ENCODE data around the gene SCG2. TPM values are rescaled to one million over a fixed set of nuclear protein-coding genes. Genes with fewer than 3 reads are reported as not detected.

SCG2 gene
- total RNA-seq, 1 donor from 2014 or later, result not detected

DNA sequence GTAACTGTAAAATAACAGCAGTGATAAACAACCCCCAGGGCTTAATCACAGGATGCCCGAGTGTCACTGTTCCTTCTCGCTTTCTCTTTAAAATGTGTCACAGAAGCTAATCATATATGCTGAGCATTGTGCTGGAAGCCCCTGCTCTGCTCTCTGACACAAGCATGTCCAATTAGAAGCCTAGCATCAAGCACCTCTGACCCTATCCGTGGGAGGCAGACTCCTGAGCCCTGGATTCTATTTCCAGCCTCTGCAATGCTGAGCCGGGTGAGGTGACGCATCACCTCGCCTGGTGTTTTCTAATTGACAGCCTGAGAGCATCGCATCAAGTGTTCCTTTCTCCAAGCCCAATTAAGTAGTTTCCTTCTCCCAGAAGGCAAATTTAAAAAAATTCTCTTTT is 19.7 kb upstream of the SCG2 start:
- no peaks in the 10 kb centered on the region for H3K36me3 Mint-ChIP-seq (ENCODE audit: low read depth)
- H3K9me3 Mint-ChIP-seq, result no peaks in the 10 kb centered on the region
- DNase-seq, result no peak
- intact Hi-C loops (cut with micrococcal nuclease), result no loop called here
- no peak overlapping the region for H3K27ac Mint-ChIP-seq
- H3K4me3 Mint-ChIP-seq, result no peak overlapping the region
- H3K27me3 Mint-ChIP-seq, result peaks cover 12% of the 10 kb centered on the region
- H3K4me1 Mint-ChIP-seq, result no peaks in the 10 kb centered on the region

DNA sequence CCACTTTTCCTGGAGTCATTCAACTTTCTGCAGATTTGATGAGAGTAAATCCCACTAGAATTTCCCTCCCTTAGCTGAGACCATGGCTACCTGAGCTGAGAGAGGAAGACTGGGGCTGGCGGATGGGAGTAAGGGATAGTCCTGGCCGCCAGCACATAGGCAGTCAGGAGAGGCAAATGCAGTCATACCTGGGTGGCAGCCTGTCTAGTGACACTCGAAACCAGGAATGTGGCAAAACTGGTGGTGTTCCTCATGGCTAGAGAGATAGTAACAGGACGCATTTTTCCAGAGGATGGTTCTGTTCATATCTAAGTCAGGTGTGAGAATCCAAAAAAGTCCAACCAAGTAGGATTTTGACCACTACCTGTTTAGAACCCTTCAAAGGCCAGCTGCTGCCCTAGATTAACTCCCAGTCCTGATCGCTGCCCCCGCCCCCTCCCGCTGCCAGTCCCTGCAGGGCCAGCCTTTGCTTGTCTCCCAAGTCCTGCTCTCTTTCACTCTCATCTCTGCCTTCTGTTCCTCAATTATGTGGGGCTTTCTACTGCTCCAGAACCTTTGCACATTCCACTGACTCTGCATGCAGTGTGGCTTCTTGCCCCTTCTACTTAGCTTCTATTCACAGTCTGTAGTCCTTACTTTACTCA is 17.4 kb upstream of the SCG2 start:
- DNase-seq, result no peak
- no peak overlapping the region for H3K27ac Mint-ChIP-seq
- no peaks in the 10 kb centered on the region for H3K9me3 Mint-ChIP-seq
- no peaks in the 10 kb centered on the region for H3K36me3 Mint-ChIP-seq (ENCODE audit: low read depth)
- peaks cover 16% of the 10 kb centered on the region for H3K27me3 Mint-ChIP-seq
- intact Hi-C loops (cut with micrococcal nuclease), result no loop called here
- no peaks in the 10 kb centered on the region for H3K4me1 Mint-ChIP-seq
- no peak overlapping the region for H3K4me3 Mint-ChIP-seq

DNA sequence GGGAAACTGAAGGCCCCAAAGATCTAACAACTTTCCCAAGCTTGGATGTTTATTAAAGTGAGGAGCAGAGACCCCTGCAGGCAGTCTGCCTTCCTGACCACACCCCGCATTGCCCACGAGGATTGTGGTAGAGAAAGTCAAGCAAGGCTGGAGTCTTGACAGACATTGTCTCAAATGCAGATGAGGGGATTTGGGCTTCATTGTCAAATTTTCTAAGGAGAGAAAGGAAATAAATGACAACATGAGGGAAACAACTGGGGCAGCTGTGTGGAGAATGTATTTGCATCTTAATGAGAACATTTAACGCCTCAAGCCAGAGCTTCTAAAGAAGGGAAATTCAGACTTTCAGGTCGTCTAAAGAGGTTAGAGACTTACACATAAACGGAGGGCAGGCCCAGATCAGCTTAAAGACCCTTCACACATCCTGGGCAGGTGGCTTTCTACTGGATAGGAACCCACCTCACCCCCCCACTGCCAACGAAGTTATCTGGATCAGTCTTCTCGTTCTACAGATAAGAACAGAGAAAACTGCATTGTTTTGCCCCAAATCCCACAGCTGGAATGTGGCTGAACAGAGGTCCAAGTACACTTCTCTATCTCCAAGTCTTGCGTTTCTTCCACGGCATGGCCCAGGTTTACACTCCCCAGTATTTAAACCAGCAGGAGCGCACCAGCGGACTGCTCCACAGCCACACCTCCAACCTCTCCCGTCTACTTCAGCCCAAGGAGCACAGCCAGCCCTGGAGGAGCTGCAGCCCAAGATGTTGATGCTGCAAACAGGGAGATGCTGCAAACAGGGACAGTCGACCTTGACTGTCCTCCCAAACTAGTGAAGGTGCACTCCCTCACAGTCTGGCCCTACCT is 16.2 kb upstream of the SCG2 start:
- Mint-ChIP-seq H3K4me1 (no peaks in the 10 kb centered on the region), H3K27ac (no peak overlapping the region), H3K4me3 (no peak overlapping the region), H3K27me3 (peaks cover 28% of the 10 kb centered on the region), H3K36me3 (ENCODE audit: low read depth) (no peaks in the 10 kb centered on the region), H3K9me3 (no peaks in the 10 kb centered on the region)
- no peak for DNase-seq
- intact Hi-C loops (cut with micrococcal nuclease), result no loop called here

DNA sequence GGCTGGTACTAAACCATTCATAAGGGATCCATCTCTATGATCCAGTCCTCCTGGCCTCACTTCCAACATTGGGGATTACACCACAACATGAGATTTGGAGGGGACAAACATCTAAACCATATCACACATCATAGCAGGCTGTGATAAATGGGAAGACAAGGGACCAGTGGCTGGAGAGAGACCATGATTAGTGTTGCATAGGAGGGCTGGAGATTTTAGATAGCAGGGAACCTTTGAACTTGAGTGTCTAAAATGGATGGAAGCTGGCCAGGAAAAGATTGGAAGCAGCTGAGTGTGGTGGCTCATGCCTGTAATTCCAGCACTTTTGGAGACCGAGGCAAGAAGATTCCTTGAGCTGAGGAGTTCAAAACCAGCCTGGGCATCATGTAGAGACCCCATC is 12.4 kb upstream of the SCG2 start:
- H3K4me3 Mint-ChIP-seq, result no peak overlapping the region
- peaks cover 33% of the 10 kb centered on the region for H3K27me3 Mint-ChIP-seq
- H3K9me3 Mint-ChIP-seq, result no peaks in the 10 kb centered on the region
- DNase-seq, result no peak
- no peaks in the 10 kb centered on the region for H3K4me1 Mint-ChIP-seq
- intact Hi-C loops (cut with micrococcal nuclease), result no loop called here
- H3K36me3 Mint-ChIP-seq (ENCODE audit: low read depth), result no peaks in the 10 kb centered on the region
- no peak overlapping the region for H3K27ac Mint-ChIP-seq

DNA sequence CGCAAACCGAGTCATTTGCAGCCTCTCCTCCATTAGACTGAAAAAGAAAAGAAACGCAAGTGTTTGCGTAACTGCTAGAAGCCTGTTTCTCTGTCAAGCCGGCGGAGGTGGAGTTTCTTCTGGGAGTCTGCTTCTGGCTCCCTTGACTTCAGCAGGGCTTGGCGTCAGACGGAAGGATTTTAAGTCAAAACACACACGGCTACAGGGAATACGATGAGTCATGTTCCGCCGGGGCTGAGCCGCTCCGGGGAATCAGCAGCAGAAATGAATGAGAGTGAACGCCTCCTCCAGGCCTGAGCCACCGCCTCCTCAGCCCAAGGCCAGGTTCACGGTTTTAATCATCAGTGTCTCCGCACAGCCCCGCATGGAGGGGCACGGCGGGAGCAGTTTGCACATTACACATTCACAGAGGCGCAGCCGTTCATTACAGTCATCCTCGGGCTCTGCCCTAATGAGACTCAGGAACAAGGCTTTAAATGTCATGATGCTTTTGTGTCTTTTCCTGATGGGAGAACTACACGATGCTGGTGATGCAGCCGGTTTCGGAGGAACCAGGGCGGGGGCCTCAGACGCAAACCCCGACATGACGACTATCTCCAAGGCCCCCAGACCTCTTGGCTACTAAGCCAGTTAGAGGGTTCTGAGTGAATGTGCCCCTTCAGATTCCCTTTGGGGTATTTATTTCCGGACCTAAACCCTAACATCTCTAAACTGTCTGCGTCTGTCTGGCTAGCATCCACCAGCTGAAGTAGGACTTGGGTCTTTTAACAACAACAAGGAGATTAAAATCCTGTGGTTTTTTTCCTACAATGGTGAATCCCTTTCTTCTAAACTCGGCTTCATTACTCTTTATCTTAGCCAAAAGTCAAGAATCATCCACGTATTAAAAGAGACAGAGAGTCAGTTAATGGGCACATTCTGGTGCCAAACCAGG is 11.1 kb upstream of the SCG2 start:
- intact Hi-C loops (cut with micrococcal nuclease), result no loop called here
- peaks cover 28% of the 10 kb centered on the region for H3K27me3 Mint-ChIP-seq
- H3K27ac Mint-ChIP-seq, result no peak overlapping the region
- DNase-seq, result no peak
- H3K4me1 Mint-ChIP-seq, result no peaks in the 10 kb centered on the region
- H3K4me3 Mint-ChIP-seq, result no peak overlapping the region
- no peaks in the 10 kb centered on the region for H3K36me3 Mint-ChIP-seq (ENCODE audit: low read depth)
- no peaks in the 10 kb centered on the region for H3K9me3 Mint-ChIP-seq

DNA sequence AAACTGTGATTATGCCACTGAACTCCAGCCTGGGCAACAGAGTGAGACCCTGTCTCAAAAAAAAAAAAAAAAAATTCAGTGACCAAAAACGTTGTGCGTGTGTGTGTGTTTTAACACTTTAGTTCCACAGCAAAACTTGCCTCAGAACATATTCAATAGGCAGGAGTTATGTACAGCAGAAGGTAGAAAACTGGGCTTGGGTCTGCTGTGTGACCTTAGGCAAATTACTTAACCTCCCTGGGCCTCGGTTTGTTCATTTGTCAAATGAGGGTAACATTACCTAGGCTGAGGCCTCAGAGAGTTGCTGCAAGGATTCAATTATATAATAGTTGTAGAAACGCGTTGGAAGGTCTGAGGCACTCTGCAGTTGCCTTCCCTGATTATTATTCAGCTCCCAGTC is 10.3 kb upstream of the SCG2 start:
- no peaks in the 10 kb centered on the region for H3K4me1 Mint-ChIP-seq

DNA sequence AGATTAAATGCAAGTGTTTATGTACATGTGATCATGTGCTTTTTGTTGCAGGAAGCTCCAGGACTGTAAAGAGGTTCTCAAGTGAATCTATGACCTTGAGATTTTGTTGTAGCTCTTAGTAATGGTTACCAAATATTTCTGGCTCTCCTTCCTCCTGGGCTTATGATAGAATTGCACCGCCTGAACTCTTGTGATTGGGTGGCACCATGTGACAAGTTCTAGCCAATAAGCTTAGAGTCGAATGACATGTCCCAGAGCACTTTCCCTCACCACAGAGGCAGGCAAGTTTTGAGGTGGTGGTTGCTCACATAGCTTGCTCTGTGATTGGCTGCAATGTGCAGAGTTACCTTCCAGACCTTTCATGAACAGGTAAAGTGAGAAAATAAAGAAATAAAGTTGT is 8.9 kb upstream of the SCG2 start:
- H3K36me3 Mint-ChIP-seq (ENCODE audit: low read depth), result no peaks in the 10 kb centered on the region
- H3K4me3 Mint-ChIP-seq, result no peak overlapping the region
- no peak overlapping the region for H3K27ac Mint-ChIP-seq
- no peaks in the 10 kb centered on the region for H3K4me1 Mint-ChIP-seq
- intact Hi-C loops (cut with micrococcal nuclease), result no loop called here
- peaks cover 32% of the 10 kb centered on the region for H3K27me3 Mint-ChIP-seq
- no peak for DNase-seq
- H3K9me3 Mint-ChIP-seq, result no peaks in the 10 kb centered on the region

More for the DNA sequence above, 10.3 kb upstream of the SCG2 start:
- DNase-seq, result no peak
- Mint-ChIP-seq H3K27ac (no peak overlapping the region), H3K27me3 (peaks cover 28% of the 10 kb centered on the region), H3K36me3 (ENCODE audit: low read depth) (no peaks in the 10 kb centered on the region), H3K4me3 (no peak overlapping the region), H3K9me3 (no peaks in the 10 kb centered on the region)
- intact Hi-C loops (cut with micrococcal nuclease), result no loop called here

DNA sequence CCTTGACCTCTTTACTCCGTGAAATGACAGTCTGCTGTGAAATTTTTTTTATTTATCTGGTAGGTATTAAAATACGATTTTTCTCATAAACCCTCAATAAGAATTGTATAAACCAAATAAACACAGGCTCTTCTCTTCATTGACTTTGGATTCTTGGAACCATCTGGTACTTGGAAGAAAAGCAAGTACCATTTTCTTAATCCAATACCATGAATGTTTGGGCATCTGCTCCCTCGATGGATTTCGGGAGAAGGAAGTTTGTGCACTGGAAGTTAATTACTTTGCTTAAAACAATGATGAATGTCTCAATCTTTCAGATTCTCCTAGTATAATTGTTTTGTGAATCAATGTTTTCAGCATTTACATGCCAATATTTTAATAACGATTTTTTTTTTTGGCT is 5.3 kb upstream of the SCG2 start:
- Mint-ChIP-seq H3K36me3 (ENCODE audit: low read depth) (no peaks in the 10 kb centered on the region), H3K27ac (no peak overlapping the region), H3K27me3 (peaks cover 8% of the 10 kb centered on the region), H3K9me3 (no peaks in the 10 kb centered on the region), H3K4me3 (no peak overlapping the region), H3K4me1 (no peaks in the 10 kb centered on the region)
- DNase-seq, result no peak
- intact Hi-C loops (cut with micrococcal nuclease), result no loop called here

DNA sequence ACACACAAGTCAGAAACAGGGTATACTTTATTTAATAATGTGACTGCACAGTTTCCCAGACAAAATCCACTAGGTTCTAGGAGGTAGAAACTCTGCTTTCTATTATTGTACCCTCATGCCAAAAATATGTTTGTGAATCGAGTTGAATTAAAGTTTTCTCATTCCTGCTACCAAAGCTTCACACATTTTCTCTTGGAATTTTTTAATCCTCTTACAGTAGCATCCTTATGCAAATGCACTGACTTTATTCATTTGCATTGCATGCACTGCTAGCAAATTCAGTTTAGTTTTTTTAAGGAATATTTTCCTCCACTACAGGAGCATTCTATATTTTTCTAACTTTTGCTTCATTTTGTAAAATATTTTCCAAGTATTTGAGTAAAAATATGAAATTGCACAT is 4.8 kb upstream of the SCG2 start:
- Mint-ChIP-seq H3K27ac (no peak overlapping the region), H3K36me3 (ENCODE audit: low read depth) (no peaks in the 10 kb centered on the region), H3K4me1 (peaks cover 2% of the 10 kb centered on the region), H3K27me3 (peaks cover 6% of the 10 kb centered on the region), H3K4me3 (no peak overlapping the region), H3K9me3 (no peaks in the 10 kb centered on the region)
- DNase-seq, result no peak
- intact Hi-C loops (cut with micrococcal nuclease), result no loop called here

DNA sequence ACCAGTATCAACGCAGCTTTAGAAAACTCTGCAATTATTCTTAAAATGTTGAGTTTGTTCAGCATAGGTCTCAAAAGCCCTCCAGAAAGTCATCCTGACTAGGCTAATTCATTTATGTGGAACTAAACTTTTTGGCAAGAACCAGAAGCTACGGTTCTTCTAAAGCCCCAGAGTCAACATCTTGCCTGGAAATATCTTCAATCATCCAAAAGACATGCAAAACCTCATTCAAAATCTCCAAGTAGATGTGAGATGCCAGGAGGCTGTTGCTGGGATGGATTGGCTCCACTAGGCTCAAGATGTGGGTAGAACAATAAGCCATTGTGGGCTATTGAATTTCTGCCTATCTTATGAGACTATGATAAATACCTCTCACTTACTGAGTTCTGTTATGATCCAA is 2.1 kb upstream of the SCG2 start:
- H3K4me3 Mint-ChIP-seq, result no peak overlapping the region
- intact Hi-C loops (cut with micrococcal nuclease), result no loop called here
- no peak for DNase-seq
- no peaks in the 10 kb centered on the region for H3K9me3 Mint-ChIP-seq
- no peaks in the 10 kb centered on the region for H3K36me3 Mint-ChIP-seq (ENCODE audit: low read depth)
- H3K27ac Mint-ChIP-seq, result no peak overlapping the region
- peaks cover 7% of the 10 kb centered on the region for H3K27me3 Mint-ChIP-seq
- H3K4me1 Mint-ChIP-seq, result peaks cover 2% of the 10 kb centered on the region

DNA sequence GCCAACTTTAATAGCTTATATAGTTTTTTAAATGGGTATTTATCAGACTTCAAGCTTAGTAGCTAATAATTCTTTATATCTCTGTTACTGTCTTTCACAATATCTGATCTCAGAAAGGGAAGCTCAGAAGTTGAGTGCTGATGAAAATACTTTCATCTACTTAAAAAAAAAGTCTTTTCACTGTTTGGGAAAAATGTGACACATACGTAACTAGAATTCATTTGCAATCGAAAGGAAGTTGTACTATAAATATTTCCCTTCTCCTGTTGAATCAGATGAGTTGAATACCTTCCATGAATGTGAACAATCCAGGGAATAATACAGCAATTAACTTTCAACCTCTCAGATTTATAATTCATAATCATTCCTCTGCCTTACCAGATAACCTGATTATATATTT is 811 bp upstream of the SCG2 start:
- no peak for DNase-seq
- H3K4me3 Mint-ChIP-seq, result no peak overlapping the region
- H3K36me3 Mint-ChIP-seq (ENCODE audit: low read depth), result no peaks in the 10 kb centered on the region
- peaks cover 2% of the 10 kb centered on the region for H3K4me1 Mint-ChIP-seq
- H3K27me3 Mint-ChIP-seq, result peaks cover 7% of the 10 kb centered on the region
- H3K9me3 Mint-ChIP-seq, result no peaks in the 10 kb centered on the region
- H3K27ac Mint-ChIP-seq, result no peak overlapping the region
- intact Hi-C loops (cut with micrococcal nuclease), result no loop called here

DNA sequence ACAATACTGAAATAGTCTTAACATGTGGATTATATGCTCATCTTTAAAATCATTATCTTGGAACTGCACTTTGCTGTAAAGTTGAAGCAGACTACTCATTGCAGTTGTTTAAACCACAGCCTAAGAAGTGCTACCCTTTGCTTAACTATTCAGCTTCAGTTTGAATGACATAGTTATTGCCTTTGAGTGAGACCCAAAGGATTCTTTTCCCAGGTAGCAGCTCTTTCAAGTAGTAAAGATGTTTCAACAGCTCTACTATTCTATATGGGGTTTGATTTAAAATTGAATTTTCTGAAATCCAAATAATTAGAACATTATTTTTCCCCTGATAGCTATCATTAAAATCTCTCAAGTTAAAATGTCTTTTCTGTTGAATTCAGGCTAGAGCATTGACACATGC is 1.1 kb downstream of the SCG2 start:
- Mint-ChIP-seq H3K9me3 (no peaks in the 10 kb centered on the region), H3K4me3 (no peak overlapping the region), H3K27ac (no peak overlapping the region), H3K4me1 (peaks cover 2% of the 10 kb centered on the region), H3K36me3 (ENCODE audit: low read depth) (no peaks in the 10 kb centered on the region), H3K27me3 (peaks cover 3% of the 10 kb centered on the region)
- intact Hi-C loops (cut with micrococcal nuclease), result no loop called here
- DNase-seq, result no peak

DNA sequence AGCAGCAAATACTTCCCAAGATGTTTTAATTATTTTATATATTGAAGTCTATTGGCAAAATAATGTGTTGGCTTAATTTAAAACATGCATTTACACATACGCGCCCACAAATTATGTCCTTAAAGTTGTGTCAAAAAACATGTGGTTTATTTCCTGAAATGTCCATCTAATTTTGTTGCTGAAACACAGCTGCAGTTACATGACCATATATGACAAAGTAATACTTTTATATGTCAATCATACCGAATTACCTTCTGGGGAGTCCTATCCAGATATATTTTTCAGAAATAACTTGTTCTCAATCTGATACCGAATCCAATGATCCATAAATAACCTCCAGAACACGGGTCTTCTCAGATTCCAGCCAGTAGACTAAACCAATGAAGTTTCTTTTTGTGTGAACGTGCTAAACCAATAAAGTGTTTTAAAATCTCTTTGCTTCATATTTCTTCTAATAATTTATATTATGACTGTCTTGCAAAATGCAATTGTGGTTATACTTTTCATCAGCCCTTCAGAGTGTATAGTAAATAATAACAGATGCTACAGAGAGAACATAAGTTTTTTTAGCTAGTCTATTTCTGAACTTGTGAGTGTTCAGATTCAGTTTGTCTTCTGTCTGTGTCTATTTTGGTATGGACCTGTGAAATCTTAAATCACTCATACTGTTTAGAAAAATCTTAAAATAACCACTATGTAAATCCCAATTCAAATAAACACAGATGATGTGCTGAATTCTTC is 2.4 kb downstream of the SCG2 start:
- peaks cover 3% of the 10 kb centered on the region for H3K27me3 Mint-ChIP-seq

More for the DNA sequence above, 2.4 kb downstream of the SCG2 start:
- Mint-ChIP-seq H3K4me3 (no peak overlapping the region), H3K27ac (no peak overlapping the region), H3K4me1 (peaks cover 2% of the 10 kb centered on the region), H3K9me3 (no peaks in the 10 kb centered on the region), H3K36me3 (ENCODE audit: low read depth) (no peaks in the 10 kb centered on the region)
- intact Hi-C loops (cut with micrococcal nuclease), result no loop called here
- no peak for DNase-seq

Data from activated CD4-positive, alpha-beta T cell treated with anti-CD3 and anti-CD28 coated beads, Interleukin-2, amount 10 ng/mL, durations not matched to agents 24 days and 14 days (primary cell).